Hypothalamus (tissue), 51 donors: Measurements from ENCODE around the gene SIGLEC1.

ENCODE experiments used
- DNase-seq, 51 donors: peaks; one replicate each; lab custom pipeline; 2025; lab: John Stamatoyannopoulos, UW

SIGLEC1 gene

DNA sequence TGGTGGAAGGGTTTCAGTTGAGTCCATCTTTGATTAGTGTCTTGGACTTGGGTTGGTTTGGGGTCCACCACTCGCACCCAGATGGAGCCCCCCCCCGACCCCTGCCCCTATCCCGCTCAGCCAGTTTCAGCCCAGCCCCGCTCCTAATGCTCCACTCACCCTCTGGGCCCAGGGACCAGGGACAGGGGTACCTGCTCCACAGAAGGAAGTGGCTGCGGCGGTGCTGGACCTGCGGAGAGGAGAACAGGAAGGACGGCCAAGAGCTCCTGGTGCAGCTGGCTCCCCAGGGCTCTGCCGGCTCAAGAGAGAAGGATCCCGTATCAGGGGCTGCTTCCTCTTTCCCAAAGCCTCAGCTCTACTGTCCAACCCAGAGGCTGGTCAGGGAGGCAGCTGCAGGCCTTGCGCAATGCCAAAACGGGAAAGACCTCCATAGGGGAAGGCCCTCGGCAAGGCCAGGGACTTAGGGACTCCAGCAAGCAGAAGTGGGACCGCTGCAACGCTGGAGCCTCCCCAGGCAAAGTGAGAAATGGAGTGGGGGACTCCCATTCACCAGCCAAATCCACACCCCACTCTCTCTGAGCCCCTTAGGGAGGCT, at the start of gene SIGLEC1:
Gene SIGLEC1 (minus strand): TSS at position 322 of the 595 bp plus-strand sequence. CDS start 5,472 bp downstream, outside the sequence.
- peak in 27 of 51 donors; percentile 2 to 57 (median 17) for DNase-seq

DNA sequence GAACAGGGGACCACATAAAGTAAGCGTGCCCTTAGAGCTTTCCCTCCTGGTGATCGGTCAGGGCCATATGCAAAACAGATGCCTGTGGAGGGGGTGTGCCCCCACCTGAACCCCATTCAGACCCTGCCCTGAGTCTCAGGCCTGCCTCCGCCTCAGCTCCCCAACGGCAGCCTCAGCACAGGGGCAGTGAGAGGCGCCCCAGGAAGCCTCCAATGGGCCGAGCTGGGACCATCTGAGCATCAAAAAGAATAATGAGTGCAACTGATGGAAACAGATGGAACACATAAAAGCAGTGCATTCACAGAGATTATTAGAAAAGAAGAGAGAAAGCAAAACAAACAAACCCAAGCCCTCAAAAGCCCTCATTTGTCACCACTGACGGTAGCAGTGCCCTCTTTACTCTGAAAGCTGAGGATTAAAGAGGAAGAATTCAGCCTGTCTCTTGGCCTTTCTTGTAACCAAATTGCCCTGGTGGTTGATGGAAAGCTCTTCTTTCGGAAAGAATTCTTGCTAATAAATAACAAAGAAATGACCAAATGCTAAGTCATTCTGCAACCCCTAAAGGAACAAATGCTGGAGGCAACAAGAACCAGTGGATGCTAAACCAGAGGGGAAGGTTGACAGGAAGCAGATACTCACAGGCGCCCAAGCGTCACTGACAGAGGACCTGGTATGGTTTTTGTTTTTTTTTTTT, 48.4 kb upstream of the SIGLEC1 start:
- no peak for DNase-seq

DNA sequence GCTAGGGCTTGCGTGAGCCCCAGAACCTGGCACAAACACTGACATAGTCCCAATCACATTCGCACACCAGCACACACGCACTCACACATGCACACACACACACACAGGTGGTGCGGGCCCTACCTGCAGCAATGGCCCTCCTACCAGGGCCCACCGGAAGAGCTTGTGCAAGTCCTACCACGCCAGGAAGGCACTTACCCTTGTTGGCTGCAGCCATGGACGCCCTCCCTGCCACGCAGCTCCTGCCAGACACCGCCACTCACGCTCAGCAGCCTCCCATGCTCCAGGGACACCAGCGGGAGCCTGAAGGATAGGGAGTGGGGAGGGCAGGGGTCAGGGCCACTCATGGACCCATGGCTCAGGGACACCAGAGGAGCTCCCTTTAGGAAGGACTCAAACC, 47.5 kb upstream of the SIGLEC1 start:
- no peak for DNase-seq

DNA sequence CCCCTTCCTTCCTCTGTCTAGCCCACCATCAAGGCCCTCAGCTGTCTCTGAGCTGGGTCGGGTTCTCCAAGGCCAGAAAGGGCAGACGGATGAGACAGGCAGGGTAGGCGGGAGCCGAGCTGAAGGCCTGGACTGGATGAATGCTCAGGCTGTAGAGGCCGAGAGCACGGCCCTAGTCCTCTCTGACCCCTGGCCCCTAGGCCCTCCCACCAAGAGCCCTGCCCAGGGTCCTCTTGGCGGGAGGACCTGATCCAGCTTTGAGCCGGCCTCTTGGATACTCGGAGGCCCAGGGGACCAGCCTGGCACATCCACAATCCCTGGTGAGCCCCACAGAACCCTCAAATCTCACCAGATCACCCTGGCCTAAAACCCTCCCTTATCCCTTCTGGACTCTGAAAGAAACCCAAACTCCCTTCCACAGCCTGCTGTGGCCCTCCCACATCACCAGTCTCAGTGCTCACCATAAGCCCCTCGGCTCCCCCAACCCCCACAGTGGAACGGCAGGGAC, 47.0 kb upstream of the SIGLEC1 start:
- DNase-seq: no peak

DNA sequence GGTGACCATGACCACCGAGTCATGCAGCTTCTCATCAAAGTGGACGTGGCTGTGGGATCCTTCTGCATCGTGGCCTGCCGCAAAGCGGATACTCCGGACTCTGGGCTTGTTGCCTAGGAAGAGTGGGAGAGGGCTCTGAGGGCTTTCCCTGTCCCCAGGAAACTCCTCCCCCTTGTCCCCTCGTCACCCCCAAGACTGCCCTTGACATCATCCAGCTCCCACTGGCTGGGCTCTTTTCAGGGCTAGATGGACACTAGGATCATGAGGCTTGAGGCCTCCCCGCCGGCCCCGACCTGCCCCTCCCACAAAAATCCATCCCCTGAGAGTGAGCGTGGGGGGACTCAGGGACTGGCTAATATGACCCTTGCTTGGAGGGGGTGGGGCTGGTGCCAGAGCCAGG, 46.2 kb upstream of the SIGLEC1 start:
- DNase-seq: no peak

DNA sequence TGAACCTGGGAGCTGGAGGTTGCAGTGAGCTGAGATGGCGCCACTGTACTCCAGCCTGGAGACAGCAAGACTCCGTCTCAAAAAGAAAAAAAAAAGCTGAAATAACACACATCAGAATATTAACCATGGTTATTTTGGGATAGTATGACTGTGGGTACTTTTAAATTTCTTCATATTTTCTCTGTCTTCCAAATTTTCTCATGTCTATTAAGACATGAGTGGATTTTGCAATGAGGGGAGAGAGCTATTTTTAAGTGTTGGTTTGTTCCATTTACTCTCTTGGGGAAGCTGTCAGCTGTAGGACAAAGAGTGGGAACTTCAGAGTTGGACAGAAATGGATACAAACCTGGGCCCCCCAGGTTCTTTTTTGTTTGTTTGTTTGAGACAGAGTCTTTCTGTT, 44.9 kb upstream of the SIGLEC1 start:
- DNase-seq: no peak

DNA sequence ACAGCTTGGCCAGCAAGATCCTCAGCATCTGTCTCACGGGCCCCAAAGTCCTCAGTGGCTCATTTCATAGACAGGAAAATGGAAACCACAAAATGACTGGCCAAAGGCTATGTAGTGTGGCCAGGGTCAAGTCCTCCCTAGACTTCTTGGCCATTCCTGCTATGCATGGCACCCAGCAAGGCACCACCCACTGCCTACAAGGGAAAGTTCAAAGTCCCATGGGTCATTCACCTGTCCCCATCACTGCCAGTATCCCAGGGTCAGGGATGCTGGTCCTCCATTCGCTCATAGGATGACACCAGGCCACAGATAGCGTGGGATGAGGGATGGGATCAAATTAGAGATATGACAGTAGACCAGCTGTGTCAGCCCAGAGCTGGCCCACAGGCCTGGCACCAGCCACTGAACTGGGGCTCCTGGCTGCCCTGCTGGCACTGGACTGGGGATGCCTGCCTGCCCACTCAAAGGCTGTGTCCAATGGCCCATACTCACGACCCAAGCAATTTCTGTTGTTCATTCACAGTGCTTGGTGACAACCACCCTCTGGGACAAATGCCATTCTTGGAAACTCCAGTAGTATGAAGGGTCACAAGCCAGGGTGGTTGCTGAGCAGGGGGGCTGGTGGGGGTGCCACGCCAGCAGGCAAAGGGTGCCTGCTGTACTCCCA, 43.5 kb upstream of the SIGLEC1 start:
- DNase-seq: peak in 3 of 51 donors; percentile 17 to 20 (median 18)

DNA sequence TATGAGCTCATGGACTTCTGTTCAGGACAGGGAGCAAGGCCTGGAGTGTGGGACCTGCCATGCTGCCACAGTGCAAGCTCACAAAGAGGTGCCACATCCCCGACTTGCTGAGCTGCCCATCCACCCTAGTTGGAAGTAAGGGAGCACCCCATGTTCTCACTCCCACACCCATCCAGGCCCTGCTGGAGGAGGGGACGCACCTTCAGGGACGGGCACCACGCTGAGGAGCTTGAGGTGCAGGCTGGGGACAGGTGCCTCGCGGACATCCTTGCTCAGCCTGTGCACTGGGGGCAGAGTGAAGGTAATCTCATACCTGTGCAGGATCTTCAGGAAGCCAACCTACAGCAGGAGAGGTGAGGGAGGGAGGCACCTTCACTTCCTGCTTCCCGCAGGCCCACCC, 42.9 kb upstream of the SIGLEC1 start:
- no peak for DNase-seq

DNA sequence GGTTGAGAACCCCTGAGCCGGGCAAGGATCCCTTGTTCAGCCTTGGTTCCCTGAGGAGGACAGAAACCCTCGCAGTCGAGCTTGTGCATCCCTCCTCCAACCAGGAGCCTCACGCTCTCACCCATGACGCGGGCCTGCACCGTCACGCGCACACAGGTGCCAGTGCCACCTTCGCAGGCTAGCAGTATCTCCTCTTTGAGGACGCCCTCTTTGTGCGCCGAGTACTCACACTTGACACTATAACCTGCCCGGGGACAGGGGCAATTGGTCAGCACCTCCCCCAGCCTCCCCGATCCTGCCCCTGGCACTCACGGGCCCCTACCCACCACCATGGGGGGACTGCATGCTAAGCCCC, 41.9 kb upstream of the SIGLEC1 start:
- no peak for DNase-seq

DNA sequence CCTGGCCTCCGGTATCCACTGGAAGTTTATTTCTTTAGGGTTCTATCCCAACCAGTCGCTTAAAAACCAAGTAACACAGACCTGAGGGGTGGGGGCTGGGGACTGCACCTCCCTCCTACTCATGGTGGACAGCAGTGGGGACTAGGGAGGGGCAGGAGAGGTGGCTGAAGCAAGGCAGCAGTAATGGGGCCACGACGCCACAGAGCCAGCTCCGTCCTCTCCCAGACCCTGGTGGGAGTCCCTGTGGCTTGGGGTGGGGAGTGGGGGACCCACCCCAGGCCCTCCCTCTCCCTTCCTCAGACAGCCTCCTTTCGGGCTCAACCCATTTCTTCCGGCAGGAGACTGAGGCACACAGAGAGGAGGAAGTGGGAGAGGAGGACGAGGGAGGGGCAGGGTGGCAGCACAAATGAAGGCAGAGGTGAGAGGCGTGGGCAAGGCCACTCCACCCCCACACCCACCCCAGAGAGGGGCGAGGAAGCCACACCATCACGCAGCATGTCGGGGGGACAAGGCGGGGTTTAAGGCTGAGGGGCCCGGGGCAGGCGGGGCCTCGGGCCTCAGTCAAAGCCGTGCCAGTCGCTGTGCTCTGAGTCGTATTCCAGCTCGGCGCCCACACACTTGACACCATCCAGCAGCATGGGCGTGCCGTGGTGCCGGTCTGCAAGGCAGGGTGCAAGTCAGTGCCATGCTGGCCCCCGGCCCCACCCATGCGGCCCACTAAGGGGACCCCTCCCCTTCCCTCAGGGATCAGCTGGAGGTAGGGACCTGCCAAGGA, 41.3 kb upstream of the SIGLEC1 start:
- DNase-seq: no peak

DNA sequence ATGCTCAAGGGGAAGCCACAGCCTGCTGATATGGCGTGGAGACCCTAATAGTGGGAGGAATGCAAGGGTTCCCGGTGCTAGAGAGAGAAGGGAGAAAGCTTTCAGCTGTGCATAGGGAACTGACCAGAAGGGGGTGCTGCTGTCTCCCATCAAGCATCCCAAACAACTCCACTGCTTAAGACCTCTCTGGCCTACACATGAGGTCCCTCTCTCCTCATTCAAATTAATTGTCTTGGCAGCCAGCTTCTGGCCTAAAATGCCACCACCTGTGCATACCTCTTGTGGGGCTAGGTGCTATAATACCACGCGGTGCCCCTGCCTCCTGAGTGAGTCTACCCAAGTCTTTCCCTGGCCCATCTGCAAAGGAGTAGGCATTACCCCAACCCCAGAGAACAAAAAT, 40.7 kb upstream of the SIGLEC1 start:
- DNase-seq: peak in 25 of 51 donors; percentile 2 to 66 (median 30)

DNA sequence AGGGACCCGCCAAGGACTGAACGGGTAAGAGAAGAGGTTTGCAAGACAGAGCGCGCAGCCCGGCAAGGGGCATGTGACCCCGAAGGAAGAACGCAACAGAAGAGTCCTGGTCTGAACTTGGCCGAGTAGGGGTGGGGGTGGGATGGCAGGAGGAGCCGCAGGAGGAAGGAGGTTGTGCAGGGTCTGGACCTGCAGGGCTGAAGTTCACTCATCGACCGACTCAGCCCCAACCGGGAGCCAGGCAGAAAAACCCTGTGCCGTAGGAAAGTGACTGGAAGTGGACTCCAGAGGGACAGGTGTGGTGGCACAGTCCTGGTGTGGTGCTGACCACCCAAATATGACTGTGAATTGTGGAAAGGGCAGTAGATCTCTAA, 40.0 kb upstream of the SIGLEC1 start:
- DNase-seq: peak in 1 of 51 donors; percentile 11

DNA sequence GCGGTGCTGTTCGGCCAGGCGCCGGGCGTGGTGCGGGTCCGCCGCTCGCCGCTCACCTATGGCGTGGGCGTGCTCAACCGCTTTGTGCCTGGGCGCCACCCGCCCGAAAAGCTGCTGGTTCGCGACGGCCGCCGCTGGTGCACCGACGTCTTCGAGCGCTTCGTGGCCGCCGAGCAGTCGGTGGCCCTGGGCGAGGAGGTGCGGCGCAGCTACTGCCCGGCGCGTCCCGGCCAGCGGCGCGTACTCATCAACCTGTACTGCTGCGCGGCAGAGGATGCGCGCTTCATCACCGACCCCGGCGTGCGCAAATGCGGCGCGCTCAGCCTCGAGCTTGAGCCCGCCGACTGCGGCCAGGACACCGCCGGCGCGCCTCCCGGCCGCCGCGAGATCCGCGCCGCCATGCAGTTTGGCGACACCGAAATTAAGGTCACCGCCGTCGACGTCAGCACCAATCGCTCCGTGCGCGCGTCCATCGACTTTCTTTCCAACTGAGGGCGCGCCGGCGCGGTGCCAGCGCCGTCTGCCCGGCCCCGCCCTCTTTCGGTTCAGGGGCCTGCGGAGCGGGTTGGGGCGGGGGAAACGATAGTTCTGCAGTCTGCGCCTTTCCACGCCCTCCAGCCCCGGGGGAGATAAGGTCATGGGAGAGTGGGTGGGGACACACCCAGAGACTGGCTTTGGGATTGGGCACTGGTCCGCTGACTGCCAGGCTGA, 39.4 kb upstream of the SIGLEC1 start:
- DNase-seq: peak in 17 of 51 donors; percentile 8 to 65 (median 24)

DNA sequence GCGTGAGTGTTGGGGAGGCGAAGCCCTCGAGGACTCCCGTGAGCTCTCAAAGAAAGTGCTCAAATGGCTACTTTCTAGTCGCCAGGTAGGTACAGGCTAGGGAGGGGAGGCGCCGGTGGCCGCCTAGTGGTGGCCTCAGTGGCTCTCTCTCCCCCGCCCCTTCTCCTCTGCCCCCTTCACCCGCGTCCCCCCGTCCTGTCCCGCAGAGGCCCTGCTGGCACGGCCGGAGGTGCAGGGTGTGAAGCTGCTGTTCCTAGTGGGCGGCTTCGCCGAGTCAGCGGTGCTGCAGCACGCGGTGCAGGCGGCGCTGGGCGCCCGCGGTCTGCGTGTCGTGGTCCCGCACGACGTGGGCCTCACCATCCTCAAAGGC, 38.9 kb upstream of the SIGLEC1 start:
- no peak for DNase-seq

DNA sequence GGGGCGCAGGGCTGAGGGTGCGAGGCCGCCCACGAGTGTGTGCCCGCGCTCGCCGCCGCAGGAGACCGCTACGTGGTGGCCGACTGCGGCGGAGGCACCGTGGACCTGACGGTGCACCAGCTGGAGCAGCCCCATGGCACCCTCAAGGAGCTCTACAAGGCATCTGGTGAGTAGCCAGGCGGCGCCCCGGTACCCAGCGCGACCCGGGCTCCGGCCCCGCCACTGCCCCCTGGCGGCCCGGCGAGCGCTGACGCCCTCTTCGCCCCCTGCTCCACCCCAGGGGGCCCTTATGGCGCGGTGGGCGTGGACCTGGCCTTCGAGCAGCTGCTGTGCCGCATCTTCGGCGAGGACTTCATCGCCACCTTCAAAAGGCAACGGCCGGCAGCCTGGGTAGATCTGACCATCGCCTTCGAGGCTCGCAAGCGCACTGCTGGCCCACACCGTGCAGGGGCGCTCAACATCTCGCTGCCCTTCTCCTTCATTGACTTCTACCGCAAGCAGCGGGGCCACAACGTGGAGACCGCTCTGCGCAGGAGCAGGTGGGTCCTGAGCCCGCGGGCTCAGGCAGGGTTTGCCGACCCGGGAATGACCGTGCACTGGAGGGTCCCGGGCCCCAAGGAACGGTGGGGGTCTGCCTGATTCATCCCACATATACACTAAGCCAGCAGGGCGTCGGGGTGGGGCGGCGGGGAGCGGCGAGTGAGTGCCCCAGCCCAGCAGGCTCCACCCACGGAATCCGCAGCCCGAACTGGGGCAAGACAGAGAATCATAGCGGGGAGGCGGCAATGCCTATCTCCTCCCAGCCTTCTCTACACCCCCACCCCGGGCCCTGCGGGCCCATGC, 37.5 kb upstream of the SIGLEC1 start:
- DNase-seq: peak in 12 of 51 donors; percentile 4 to 60 (median 14)

DNA sequence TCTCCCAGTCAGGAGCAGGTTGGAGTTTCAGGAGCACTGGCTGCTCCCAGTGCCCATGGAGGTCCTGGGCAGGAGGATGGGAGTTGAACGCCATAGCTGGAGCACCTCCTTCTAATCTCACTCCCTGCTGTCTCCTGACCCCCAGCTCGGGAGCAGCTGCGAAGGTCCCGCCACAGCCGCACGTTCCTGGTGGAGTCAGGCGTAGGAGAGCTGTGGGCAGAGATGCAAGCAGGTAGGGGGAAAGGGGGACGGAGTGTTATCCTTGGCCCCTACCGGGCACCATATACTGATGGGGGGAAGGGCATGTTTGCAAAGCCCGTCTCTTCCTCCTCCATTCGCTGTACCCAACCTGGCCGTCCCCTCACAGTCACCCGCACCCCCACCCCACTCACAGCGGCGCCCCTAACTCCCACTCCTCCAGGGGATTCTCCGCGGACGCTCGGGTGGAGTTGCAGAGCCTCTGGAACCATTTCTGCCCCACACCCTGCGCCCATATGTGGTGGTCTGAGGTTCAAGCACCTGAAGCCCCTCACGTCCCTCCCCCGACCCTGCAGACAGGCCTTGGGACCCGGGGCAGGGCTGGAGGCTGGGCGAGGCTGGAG, 36.8 kb upstream of the SIGLEC1 start:
- no peak for DNase-seq

DNA sequence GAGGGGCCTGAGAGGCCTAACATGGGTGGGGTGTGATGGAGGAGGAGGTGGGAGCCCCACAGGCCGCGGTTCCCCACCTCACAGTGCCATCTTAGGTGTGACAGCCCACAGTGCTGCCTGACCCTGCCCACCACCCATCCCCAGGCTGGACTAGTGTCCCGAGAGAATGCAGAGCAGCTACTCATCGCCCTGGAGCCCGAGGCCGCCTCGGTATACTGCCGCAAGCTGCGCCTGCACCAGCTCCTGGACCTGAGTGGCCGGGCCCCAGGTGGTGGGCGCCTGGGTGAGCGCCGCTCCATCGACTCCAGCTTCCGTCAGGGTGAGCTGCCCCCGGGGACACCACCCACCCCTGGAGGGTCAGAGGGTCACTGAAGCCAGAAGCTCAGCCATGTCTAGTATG, 35.7 kb upstream of the SIGLEC1 start:
- DNase-seq: no peak

DNA sequence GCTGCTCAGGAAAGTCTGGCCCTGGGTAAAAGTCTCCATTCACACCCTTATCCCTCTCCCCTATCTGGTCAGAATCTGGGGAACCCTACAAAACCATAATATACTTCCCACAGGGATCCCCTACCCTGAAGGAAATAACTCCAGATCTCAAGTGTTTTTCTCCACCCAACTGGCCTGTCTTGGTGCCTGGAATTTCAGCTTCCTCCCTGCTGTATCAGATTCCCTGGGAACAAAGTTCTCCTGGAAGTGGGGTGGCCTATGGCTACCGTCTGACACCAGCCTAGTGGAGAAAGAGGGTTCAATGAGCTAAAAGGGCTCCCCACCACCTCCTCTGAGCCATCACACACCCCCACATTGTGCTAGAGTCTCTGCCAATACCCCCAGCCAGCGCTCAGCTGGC, 35.1 kb upstream of the SIGLEC1 start:
- DNase-seq: no peak

DNA sequence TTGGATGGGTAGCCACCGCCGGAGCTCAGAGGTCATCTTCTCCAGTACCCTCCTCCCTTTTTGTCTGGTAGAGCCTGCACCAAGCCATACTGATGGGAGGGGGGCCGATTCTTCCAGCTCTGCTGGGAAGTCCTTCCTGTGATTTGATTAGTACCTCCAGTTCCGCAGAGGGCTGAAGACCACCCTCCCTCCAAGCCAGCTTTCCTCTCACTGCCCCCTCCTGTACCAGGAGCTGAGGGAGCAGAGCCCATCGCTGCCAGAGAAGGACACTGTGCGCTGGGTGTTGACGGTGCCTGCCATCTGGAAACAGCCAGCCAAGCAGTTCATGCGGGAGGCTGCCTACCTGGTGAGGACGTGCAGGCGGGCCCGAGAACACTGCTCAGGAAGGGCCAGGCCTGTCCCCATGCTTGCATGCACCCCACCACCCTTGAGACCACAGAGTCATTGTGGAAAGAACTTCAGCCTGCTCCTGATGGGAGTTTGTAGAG, 33.3 kb upstream of the SIGLEC1 start:
- no peak for DNase-seq
